ENCODE data around the gene FBXO38. TPM values are rescaled to one million over a fixed set of nuclear protein-coding genes. Genes with fewer than 3 reads are reported as not detected.

Gene FBXO38
- polyA plus RNA-seq, 1 of the 3 experiments (the other 2 are of a cell fraction): 15.5 TPM

GRCh38 chr5:148379340-148379739 is 4.4 kb upstream of the FBXO38 start:
- TF ChIP-seq ZBTB33 (IDR thresholded peaks at IDR 0.05; ENCODE audit: borderline replicate concordance, low read depth): no peak
- TF ChIP-seq, protein P1, sequence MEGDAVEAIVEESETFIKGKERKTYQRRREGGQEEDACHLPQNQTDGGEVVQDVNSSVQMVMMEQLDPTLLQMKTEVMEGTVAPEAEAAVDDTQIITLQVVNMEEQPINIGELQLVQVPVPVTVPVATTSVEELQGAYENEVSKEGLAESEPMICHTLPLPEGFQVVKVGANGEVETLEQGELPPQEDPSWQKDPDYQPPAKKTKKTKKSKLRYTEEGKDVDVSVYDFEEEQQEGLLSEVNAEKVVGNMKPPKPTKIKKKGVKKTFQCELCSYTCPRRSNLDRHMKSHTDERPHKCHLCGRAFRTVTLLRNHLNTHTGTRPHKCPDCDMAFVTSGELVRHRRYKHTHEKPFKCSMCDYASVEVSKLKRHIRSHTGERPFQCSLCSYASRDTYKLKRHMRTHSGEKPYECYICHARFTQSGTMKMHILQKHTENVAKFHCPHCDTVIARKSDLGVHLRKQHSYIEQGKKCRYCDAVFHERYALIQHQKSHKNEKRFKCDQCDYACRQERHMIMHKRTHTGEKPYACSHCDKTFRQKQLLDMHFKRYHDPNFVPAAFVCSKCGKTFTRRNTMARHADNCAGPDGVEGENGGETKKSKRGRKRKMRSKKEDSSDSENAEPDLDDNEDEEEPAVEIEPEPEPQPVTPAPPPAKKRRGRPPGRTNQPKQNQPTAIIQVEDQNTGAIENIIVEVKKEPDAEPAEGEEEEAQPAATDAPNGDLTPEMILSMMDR (IDR thresholded peaks at IDR 0.05): no peak
- H3K9me2 ChIP-seq: no peaks in the 10 kb centered on the region
- POLR2A ChIA-PET: no interaction called here

DNA sequence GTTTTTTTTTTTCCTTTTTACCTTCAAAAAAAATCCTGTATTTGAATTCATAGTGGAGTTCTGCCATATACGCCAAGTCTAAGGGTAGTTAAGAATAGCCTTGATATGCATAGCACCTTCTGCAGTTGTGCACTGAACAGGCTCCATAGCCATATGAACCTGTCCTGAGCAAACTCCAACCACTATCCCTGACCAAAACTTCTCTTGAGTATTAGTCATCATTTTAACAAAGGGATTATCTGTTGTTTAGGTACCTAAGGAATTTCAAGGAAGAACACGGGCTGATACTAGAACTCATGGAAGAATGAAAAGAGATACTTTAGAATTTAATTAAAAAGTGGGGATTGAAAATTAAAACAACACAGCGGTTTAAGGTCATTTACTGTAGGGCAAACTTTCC is 1.9 kb upstream of the FBXO38 start:
- Histone ChIP-seq H3K27ac (ENCODE audit: low read depth in 2 of 2, low read length in 1 of 2) (no peak overlapping the region), H3K9me2 (no peaks in the 10 kb centered on the region), H3K36me3 (replicated peaks in 1 of 2; ENCODE audit: control insufficient read depth in 1 of 2, insufficient read depth in 2 of 2, low read length in 1 of 2) (peaks cover 5% of the 10 kb centered on the region in 2 experiments), H3K79me2 (ENCODE audit: insufficient read depth) (peaks cover 31% of the 10 kb centered on the region), H3K4me3 (ENCODE audit: low read depth in 2 of 2, low read length in 1 of 2) (no peak overlapping the region), H3K4me1 (ENCODE audit: control insufficient read depth in 1 of 2, insufficient read depth in 2 of 2, low read depth in 1 of 2, low read length in 1 of 2) (peaks cover 8 to 19% of the 10 kb centered on the region in 2 experiments; a peak in 3 of 4 replicates), H2AFZ (ENCODE audit: low read depth) (no peak overlapping the region), H3F3A (replicated peaks; ENCODE audit: insufficient read depth) (no peaks in the 10 kb centered on the region), H4K20me1 (ENCODE audit: insufficient read depth) (peaks cover 11% of the 10 kb centered on the region; the same call in 1 of the 2 replicates), H3K9me3 (no peaks in the 10 kb centered on the region), H3K27me3 (ENCODE audit: insufficient read depth) (no peaks in the 10 kb centered on the region), H3K9ac (no peak overlapping the region), H3K4me2 (peak overlapping the region; percentile 84; the same call in 1 of the 2 replicates)
- WGBS (ENCODE audit: low lambda C conversion rate): 85% methylated on average over 3 of the region's 3 CpGs
- POLR2A ChIA-PET: no interaction called here
- TF ChIP-seq EZH2phosphoT487 (IDR thresholded peaks at IDR 0.05; ENCODE audit: borderline replicate concordance, low read depth): no peak
- TF ChIP-seq, protein P2, sequence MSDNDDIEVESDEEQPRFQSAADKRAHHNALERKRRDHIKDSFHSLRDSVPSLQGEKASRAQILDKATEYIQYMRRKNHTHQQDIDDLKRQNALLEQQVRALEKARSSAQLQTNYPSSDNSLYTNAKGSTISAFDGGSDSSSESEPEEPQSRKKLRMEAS (IDR thresholded peaks at IDR 0.05; ENCODE audit: low read depth): no peak
- no peak for TF ChIP-seq ZBTB33 (IDR thresholded peaks at IDR 0.05; ENCODE audit: borderline replicate concordance, low read depth)
- TF ChIP-seq GABPA (IDR thresholded peaks at IDR 0.05; ENCODE audit: low read depth): no peak
- TF ChIP-seq, protein P1 (IDR thresholded peaks at IDR 0.05): no peak
- TF ChIP-seq GATA2 (CRISPR knock-in tag; IDR thresholded peaks at IDR 0.05): no peak
- no peak for DNase-seq
- CTCF ChIA-PET: interaction anchor here (0.6 to 3.6 kb wide), 4 partner anchors 19 to 349 kb away, joined by 3 to 18 read pairs (median 4); no protein-coding TSS in a partner anchor

More at GRCh38 chr5:148379340-148379739, 4.4 kb upstream of the FBXO38 start:
- H3K27me3 ChIP-seq (ENCODE audit: insufficient read depth): no peaks in the 10 kb centered on the region
- peaks cover 6% of the 10 kb centered on the region for H3K79me2 ChIP-seq (ENCODE audit: insufficient read depth)
- H2AFZ ChIP-seq (ENCODE audit: low read depth): no peak overlapping the region
- no peak overlapping the region for H3K4me3 ChIP-seq (ENCODE audit: low read depth in 2 of 2, low read length in 1 of 2)
- peaks cover 0 to 3% of the 10 kb centered on the region in 2 experiments; a peak in 1 of 4 replicates for H3K4me1 ChIP-seq (ENCODE audit: control insufficient read depth in 1 of 2, insufficient read depth in 2 of 2, low read depth in 1 of 2, low read length in 1 of 2)
- no peaks in the 10 kb centered on the region for H3F3A ChIP-seq (replicated peaks; ENCODE audit: insufficient read depth)
- DNase-seq: no peak
- H3K27ac ChIP-seq (ENCODE audit: low read depth in 2 of 2, low read length in 1 of 2): no peak overlapping the region
- no peaks in the 10 kb centered on the region for H4K20me1 ChIP-seq (ENCODE audit: insufficient read depth)
- H3K9me3 ChIP-seq: no peaks in the 10 kb centered on the region
- H3K9ac ChIP-seq: no peak overlapping the region
- CTCF ChIA-PET: interaction anchor here (0.7 kb wide), 1 partner anchor 88 kb away, joined by 5 read pairs; no protein-coding TSS in a partner anchor
- no peak overlapping the region for H3K4me2 ChIP-seq
- peaks cover 0 to 2% of the 10 kb centered on the region in 2 experiments for H3K36me3 ChIP-seq (replicated peaks in 1 of 2; ENCODE audit: control insufficient read depth in 1 of 2, insufficient read depth in 2 of 2, low read length in 1 of 2)
